HG03139 (cell line): Measurements from ENCODE around the gene ATP2B1.
A peak's percentile ranks its signal among the peaks of the same experiment; 100 is the strongest.

Experiments
- ATAC-seq: cut with Tn5 transposase; IDR thresholded peaks from one replicate; pipeline ENCODE4 v1.9.1; 2021; ENCODE audit not compliant: unreplicated experiment

ATP2B1 gene

DNA sequence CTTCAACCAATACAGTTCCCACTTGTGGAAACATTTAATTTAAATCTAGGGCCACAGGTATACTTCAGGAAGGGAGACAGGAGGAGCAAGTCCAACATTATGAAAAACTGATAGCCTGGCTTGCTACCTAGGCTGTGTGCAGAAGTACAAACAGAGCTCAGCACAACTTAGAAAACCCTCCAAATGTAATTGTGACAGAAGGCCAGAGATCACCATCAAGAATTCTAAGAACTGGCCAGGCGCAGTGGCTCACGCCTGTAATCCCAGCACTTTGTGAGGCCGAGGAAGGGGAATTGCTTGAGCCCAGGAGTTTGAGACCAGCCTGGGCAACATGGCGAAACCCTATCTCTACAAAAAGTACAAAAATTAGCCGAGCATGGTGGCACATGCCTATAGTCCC lies 14.1 kb downstream of the ATP2B1 start:
- no peak for ATAC-seq

DNA sequence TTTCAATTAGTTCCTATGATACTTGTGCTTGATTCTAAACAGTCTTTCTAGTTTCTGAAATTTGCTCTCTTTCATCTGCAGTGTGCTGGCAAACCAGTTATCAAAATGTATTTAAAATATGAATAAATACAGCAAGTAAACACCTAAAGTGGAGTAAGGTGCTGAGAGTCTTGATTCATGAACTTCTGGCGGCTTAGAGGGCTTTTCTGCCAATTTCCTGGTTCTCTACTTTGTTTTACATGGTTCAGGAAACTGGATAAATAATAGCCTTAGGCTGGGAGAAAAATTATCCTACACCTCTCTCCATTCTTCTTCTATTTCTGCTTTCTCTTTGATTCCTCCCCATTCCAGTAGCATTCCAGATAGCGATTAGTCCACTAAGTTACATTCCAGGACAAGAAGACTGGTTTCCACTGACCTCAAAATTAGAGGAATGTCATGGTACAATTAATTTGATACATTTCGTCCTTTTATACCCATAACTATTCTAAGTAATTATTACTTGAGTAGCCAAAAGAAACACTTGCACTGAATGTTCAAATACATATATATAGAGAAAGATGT lies 14.9 kb downstream of the ATP2B1 start:
- no peak for ATAC-seq

DNA sequence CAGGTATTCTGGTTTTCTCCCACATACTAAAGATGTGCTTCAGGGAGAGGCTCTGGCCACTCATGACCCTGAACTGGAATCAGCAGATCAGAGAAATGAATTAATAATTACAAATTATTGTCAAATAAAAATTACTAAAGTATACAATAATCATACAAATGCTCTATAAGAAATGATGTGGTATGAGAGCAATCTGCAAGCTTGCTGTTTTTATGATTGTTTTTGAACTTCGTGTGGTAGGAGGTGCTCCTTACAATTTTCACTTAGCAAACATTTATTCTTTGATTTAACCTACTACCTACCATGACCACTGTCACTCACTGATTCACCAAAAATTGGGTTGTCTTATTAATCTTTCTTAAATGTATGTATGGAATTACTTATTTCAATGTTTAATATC lies 16.2 kb downstream of the ATP2B1 start:
- ATAC-seq, result no peak

DNA sequence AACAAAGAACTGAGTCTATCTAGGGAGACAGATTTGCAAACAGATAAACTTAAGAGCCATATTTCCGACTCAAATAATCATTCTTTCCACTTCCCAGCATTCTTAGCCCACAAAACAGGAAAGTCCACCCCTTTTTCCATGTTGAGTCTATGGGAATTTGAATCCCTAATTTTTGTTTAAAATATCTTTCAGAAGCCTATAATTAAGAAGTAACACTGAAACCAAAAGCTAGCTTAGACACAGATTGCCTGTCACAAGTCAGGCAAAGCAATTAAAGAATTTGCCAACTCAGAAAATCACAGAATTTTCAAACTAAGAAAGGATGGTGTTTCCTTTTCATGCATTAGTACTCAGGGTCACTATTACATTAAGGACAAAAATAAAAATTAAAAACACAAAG lies 17.0 kb downstream of the ATP2B1 start:
- no peak for ATAC-seq

DNA sequence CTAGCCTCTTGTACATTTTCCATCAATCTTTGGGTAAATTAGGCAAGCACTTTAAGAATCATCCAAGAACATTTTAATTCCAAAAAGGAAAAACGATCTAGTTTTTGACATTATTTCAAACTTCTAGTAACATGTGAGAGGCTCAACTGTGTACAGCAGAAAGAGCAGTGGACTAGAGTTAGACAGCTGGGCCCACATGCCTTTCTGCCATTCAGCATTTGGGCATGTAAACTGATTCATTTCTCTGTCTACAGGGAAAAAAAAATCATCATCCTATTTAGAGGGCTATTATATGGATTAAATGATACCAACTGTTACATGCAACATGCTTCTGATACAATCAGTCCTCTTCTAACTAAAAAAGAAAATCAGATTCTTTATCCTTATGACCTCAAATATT lies 17.7 kb downstream of the ATP2B1 start:
- ATAC-seq, result no peak

DNA sequence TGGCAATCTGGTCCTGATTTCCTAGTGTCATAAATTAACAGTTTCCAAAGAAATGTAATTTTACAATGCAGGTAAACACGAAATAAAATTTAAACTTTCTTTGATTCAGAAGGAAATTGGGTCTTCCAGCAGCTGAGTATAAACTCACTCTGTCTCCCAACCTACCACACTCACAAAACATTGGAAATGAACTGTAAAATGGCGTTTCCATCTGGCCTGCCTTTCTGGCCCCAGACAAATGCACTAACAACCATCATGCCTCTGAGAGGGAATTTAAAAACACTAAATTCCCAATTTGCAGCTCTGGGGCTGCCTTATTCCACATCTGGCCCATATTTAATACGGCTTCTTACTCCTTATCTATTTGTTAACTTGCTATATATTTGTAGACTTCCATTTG lies 19.3 kb downstream of the ATP2B1 start:
- ATAC-seq, result no peak

DNA sequence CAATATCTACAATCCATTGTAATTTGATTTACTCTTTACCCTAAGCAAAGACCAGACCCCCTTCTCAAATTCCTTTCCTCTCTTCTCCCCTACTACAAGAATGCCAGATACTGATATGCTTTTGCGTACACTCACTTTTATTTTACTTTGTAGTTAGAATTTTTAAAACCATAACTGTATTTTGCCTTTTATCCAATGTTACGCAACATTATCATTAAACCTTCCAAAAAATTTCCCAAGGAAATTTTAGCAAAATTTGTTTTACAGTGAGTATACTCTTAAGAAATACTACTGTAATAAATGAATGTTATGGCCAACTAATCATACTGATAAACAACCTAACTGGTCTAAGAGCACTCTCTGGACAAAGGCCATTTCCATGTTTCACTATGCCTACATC lies 22.3 kb downstream of the ATP2B1 start:
- no peak for ATAC-seq

DNA sequence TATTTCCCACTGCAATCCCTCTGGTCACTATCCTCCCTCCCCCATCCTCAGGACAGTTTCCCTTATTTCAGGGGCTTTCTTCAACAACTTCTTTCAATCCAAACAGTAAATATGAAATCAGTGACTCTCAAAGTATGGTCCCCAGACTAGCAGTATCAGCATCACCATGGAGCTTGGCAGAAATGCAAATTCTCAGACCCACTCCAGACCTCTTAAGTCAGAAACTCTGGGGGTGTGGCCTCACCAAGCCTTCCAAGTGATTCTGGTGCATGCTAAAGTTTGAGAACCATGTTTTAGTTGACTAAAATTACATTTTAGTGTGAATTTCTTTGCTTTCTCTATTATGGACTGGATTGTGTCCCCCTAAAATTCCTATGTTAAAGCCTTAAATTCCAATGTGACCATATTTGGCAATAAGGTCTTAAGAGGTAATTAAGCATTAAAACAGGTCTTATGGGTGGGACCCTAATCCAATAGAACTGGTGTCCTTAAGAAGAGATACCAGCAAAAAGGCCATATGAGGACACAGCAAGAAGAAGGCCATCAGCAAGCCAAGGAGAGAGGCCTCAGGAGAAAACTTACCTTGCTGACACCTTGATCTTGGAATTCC lies 23.2 kb downstream of the ATP2B1 start:
- ATAC-seq, result no peak

DNA sequence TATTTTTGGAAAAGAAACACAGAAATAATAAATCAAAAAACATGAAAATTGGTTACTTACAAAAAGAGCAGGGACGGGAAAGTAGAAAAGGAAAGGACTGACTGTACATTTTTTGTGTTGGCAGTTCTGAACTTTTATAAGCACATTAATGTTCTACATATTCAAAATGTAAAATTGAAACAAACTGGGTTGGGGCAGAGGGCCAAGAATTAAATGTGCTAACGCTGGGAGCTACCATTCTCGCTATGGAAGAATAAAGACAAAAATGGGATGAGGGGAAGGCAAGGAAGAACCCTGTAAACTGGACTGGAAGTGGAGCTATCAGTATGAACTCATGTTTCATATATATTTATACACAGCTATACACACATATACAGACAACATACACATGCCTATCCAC lies 24.5 kb downstream of the ATP2B1 start:
- ATAC-seq, result no peak

DNA sequence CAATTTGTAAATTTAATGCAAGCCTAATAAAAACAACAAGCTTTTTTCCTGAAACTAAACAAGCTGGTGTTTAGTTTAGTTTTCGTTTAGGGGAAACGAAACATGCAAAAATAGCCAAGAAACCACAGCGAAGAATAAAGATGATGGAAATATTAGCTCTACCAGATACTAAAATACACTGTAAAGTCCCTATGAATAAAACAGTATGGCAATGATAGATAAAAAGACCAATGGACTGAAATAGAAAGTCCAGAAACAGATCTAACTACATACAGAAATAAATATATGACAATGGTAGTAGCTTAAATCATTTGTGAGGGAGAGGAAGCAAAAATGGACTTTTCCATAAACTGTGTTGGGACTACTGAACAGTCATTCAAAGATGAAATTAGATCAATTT lies 26.4 kb downstream of the ATP2B1 start:
- ATAC-seq, result no peak

DNA sequence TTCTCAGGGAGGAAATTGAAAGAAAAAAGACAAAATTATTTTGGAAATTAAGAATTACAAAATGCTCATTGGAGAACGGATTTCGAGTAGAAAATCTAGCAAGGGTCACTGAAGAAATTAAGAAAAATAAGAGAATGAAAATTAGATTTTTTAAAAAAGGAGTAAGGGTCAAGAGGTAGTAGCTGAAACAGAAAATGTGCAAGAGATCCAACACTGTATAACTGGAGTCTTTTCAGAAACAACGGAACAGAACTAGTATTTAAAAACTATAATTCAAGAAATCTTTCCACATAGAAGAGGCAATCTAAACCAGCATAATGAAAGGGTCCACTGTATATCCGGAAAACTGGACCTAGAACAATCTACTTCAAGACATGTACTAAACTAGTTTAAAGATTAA lies 28.2 kb downstream of the ATP2B1 start:
- ATAC-seq, result no peak

DNA sequence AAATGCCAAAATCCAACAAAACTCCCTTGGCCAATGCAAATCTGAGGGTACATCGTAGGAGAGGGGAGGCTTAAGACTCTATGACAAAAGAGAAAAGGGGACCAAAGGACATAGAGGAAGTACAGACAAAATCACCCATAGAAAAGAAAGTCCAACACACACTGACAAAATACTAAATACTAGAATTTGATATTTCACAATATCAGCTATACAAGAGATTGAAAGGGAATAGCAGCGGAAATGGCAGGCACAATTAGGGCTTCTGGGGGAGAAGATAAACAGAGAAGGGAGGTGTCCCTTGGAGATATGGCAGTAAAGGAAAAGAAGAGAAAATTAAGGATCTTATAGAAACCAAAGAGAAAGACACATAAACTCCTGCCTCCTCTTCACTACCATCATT lies 29.0 kb downstream of the ATP2B1 start:
- ATAC-seq, result no peak

DNA sequence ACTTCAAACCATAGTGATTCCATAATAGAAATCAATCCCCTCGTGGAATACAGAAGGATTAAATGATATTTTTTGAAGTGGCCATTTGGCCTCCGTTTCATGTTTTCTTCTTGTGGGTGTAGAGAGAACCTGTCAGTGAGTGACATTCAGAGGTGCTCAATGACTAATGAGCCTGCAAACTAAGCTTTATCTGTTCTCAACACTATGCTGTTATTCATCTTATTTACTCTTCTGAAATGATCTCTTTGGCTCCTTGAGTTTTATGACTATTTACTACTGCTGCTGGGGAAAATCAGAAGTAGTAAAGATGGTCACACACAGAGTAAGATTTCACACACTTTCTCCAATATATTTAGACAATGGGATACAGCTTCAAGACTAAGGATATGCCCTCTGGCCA lies 30.4 kb downstream of the ATP2B1 start:
- ATAC-seq, result no peak

DNA sequence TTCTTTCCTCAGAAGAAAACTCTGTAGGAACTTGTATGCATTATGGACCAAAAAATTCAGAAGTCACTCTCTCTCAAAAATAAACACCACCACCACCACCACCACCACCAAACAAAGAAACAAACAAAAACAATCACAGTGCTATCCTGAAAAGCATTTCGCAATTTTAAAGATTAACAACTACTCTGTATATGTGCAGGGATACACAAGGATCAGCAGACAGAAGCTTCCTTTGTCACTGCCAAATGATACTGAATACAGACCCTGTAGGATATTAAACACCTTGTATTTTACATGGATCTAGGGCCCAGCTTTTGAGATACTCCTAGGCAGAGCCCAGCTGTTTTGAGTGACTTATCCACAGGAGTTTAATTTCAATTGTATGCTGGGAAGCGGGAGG lies 31.7 kb downstream of the ATP2B1 start:
- ATAC-seq, result no peak

DNA sequence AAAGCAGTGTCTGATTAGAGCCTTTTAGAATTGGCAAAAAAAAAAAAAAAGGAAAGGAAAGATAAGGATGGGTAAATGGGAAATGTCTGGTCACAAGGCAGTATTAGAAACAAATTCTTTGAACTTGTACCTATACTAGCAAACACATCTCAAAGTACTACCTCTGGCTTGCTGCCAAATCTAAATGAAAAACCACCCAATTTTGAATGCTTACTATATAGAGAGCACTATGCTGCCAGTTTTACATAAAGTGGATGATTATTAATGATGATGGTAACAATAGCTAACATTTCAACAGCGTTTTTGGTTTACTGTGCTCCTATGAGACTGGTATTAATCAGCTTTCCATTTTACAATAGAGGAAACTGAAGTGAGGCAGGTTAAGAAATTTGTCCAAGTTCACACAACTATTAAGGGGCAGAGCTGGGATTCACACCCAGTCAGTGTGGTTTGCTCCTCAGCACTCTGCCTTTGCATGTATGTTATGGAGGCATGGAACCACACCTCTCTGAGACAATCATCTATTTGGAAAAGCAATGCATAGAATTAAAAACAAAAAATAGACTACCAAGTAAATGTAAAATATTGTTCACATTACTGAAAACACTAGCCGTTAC lies 34.2 kb downstream of the ATP2B1 start:
- ATAC-seq, result no peak

DNA sequence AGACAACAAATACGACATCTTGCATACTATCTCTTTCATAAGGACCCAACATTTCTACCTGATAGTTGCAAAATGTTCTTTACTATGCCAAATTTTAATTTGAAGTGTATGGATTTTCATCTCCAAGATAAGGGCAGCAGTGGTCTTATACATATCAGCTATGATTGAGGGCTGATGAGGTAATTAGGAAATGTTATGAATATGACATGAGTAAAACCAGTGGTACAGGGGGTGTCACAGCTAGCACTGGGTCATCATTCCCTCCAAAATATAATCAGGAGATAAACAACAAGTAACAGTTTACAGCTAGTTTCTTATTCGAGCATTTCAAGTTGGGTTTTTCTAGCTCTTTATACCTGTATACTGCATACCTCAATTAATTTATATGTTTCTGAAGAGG lies 35.0 kb downstream of the ATP2B1 start:
- ATAC-seq, result no peak

DNA sequence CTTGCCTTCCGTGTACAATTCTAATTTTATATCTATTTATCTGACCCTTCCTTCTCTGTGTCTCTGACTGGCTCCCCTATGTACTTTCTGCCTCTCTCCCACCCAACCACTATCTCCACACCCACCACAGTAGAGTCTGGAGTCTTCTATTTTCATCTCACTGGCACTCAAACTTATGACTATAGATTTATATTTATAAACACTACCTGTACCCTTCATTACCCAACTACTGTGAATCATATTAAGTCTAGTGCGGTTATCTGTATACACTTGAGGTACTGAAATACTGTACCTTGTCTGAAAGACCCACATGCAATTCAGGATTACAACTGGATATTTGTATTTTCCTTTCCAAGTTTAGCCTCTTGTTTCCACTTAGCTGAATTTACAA lies 36.1 kb downstream of the ATP2B1 start:
- ATAC-seq, result no peak

DNA sequence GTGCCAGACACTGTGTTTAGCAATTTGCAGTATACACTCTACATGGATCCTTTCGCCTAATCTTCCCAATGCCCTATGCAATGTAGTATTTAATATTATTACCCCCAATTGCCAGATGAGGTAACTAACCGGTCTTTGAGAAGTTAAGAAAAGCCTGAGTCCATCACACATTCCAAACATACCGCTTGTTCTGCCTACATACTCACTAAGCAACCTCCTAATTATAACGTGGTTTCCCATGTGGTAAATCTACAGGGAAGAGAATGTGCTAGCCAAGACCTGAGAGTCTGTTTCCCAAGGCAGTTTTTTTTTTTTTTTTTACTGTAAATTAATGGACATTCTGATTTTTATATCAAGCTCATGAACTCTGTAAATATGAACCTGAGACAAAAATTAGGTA lies 37.2 kb downstream of the ATP2B1 start:
- ATAC-seq, result no peak

DNA sequence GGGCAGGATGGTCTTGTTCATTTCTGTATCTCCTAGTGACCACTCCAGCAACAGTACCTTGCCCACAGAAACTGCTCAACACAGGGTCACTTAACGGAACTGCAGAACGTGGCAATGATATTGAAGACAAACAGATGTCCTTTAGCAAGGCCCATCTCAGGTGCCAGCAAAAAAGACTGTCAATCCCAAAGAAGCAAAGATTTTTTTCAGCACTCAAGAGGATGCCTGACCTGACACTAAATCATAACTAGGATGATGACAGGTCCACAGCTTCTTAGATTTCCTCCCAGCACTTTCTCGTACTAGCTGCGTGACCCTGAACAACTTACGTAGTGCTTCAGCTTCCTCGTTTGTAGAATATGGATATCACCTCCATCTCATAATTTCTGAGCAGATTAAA lies 39.4 kb downstream of the ATP2B1 start:
- ATAC-seq, result no peak

DNA sequence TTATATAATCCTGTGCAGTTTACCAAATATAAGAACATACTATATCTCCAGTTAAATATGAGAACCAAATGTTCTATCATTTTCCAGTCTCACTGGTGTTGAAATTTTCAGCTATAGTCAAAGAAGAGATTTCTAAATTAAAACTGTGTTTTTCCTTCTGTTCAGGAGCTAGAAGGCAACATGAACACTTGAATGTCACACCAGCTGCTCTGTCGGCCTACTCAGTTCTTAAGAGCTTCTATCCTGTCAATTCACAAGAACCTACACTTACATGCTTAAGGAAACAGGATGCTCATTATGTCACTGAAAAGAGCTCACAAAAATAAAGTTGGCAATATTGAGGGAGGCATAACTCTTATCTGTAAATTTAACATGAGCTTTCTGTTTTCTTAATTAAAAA lies 43.1 kb downstream of the ATP2B1 start:
- no peak for ATAC-seq

DNA sequence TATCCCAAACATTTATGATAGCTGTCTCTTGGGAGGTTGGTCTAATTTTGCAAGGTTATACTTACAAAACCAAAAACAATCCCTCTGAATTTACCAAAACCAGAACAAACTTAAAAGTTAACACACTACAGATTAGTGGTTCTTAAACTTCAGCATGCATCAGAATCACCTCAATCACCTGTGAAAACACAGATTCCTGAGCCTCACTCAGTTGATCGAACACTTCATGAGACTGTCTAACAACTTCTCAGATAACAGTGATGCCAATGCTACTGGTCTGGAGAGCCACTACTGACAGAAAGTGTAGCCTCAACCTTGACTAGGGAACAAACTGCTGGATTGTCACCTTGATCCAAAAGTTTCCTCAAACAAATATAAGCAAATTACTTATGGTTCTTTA lies 44.2 kb downstream of the ATP2B1 start:
- no peak for ATAC-seq

DNA sequence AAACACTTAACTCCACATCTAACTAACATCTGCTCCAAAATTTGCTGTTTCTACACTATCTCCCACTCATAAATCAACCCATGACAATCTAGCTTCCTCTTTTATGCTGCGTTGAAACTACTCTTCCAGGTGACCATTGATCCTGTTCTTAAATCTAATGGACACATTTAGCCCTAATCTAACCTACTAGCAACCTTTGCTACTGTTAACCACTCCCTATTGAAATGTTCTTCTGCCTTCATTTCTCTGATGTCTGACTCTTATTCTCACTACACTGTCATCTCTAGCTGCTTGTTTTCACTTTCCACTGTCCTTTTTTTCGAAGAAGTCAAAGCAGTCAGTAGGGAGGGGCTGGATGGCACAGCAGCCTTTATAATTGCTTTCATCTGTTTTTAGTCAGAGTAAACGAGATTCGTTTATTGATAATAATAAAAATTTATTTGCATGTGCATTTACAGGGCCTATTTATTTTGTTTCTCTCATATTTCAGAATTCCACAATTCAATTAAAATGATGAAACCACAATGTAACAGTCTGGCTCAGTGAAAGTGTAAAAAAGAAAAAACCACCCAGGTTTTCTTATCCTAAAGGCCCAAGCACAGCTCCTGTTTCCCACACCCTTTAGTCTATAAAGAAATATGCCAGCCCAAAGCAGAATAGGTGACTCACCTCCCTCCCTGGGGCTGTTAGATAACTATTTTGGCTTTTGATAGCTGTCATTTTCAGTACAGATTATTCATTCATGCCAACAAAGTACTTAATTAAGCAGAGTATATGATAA lies 44.9 kb downstream of the ATP2B1 start:
- ATAC-seq, result peak; percentile 55
